Body of pancreas (tissue), 4 donors: ENCODE data around the gene CDH2. TPM values are rescaled to one million over a fixed set of nuclear protein-coding genes. Genes with fewer than 3 reads are reported as not detected.
A peak's percentile ranks its signal among the peaks of the same experiment; 100 is the strongest.

ENCODE experiments used
- ATAC-seq: fragments of 150-250 bp; one replicate; pipeline ENCODE4 v1.9.1; 2016
- DNase-seq, 4 donors: peaks; one replicate each; pipeline ENCODE4 v3.0.0-alpha.2; 2019
- H3K27ac ChIP-seq, 4 donors: fragments of 200-600 bp; sonication (generic); 1 replicate in 3 of 4; 2 replicates in 1 of 4; pipeline versions ENCODE4 v1.5.1 to v1.6.1; 2016 to 2019; ENCODE audit warnings: mild to moderate bottlenecking in 1 of 4, mixed read lengths in 1 of 4, moderate library complexity in 1 of 4
- H3K27me3 ChIP-seq, 2 donors: fragments of 200-600 bp; sonication (generic); one replicate each; pipeline ENCODE4 v1.6.0; 2016; ENCODE audit warnings: mild to moderate bottlenecking in 1 of 2
- H3K36me3 ChIP-seq, 2 donors: fragments of 200-600 bp; sonication (generic); replicated peaks in 1 of 2; 2 replicates each; pipeline ENCODE4 v1.5.1; 2016; ENCODE audit warnings: low read depth in 2 of 2; ENCODE audit not compliant: insufficient read depth in 1 of 2
- H3K4me1 ChIP-seq: fragments of 200-600 bp; sonication (generic); one replicate; pipeline ENCODE4 v1.6.0; 2016
- H3K4me3 ChIP-seq, 2 donors: fragments of 200-600 bp; sonication (generic); 1 replicate in 1 of 2; 2 replicates in 1 of 2; pipeline ENCODE4 v1.5.1; 2016 to 2019
- H3K9me3 ChIP-seq, 3 donors: fragments of 200-600 bp; sonication (generic); 1 replicate in 2 of 3; 2 replicates in 1 of 3; pipeline ENCODE4 v1.5.1; 2016
- CTCF ChIP-seq, 7 experiments: fragments of 450-650 bp in 4 of 7; fragments of 200-600 bp in 3 of 7; sonication (generic) in 3 of 7; IDR thresholded peaks; one replicate each; pipeline ENCODE4 v1.5.1; 2016 to 2019; ENCODE audit warnings: antibody characterized with exemption in 7 of 7
- POLR2A ChIP-seq, 3 donors: fragments of 450-650 bp; IDR thresholded peaks; one replicate each; pipeline ENCODE4 v1.6.1; 2016; ENCODE audit warnings: antibody characterized with exemption in 3 of 3, mild to moderate bottlenecking in 2 of 3
- WGBS, 2 donors: methylation state at CpG; one replicate each; pipeline ENCODE4 v1.1.5; 2017; 5-methylcytosine and 5-hydroxymethylcytosine counted together
- intact Hi-C: fragments of 100-400 bp; cut with DNase I; formaldehyde crosslinking; loops from one replicate; pipeline ENCODE4 v1.15.1; 2023
- total RNA-seq, 2 donors: library from RNA; depleted of rRNA; stranded (reverse); fragments of >200 nt; gene quantifications; one replicate each; pipeline ENCODE4 v1.1.0, GENCODE V29; 2016

The CDH2 gene
- total RNA-seq, 2 donors from 2014 or later, result 0.33 to 0.78 TPM

- no peak overlapping the region for H3K4me3 ChIP-seq
- no peaks in the 10 kb centered on the region for H3K27me3 ChIP-seq
- peaks cover 5% of the 10 kb centered on the region for H3K4me1 ChIP-seq
- H3K36me3 ChIP-seq, result no peaks in the 10 kb centered on the region
- no peak overlapping the region for H3K27ac ChIP-seq
- no peaks in the 10 kb centered on the region for H3K9me3 ChIP-seq
- no peak for ATAC-seq
- intact Hi-C loops, result no loop called here
- DNase-seq, result no peak
- TF ChIP-seq POLR2A (IDR thresholded peaks at IDR 0.05) (no peak), CTCF (IDR thresholded peaks at IDR 0.05) (no peak)
Observed at GRCh38 chr18:28018351-28018750, 158.6 kb downstream of the CDH2 start.

- Histone ChIP-seq H3K4me1 (peaks cover 5% of the 10 kb centered on the region), H3K4me3 (no peak overlapping the region), H3K27ac (no peak overlapping the region), H3K9me3 (no peaks in the 10 kb centered on the region), H3K27me3 (no peaks in the 10 kb centered on the region), H3K36me3 (no peaks in the 10 kb centered on the region)
- TF ChIP-seq POLR2A (IDR thresholded peaks at IDR 0.05) (no peak), CTCF (IDR thresholded peaks at IDR 0.05) (no peak)
- WGBS, 2 donors, result 45 to 56% methylated on average over 3 of the region's 3 CpGs
- ATAC-seq, result no peak
- intact Hi-C loops, result no loop called here
- no peak for DNase-seq
Observed at GRCh38 chr18:28015671-28016070, 161.3 kb downstream of the CDH2 start.

GRCh38 chr18:28013066-28013465, 163.9 kb downstream of the CDH2 start:
- Histone ChIP-seq H3K27me3 (no peaks in the 10 kb centered on the region), H3K4me3 (no peak overlapping the region), H3K4me1 (no peaks in the 10 kb centered on the region), H3K27ac (no peak overlapping the region), H3K9me3 (no peaks in the 10 kb centered on the region), H3K36me3 (no peaks in the 10 kb centered on the region)
- intact Hi-C loops, result no loop called here
- WGBS, 2 donors, result 26% methylated on average over 1 of the region's 1 CpG
- ATAC-seq (no peak), DNase-seq (no peak)
- TF ChIP-seq POLR2A (IDR thresholded peaks at IDR 0.05) (no peak), CTCF (IDR thresholded peaks at IDR 0.05) (peak in 2 of 7 experiments; percentile 12)

- no peaks in the 10 kb centered on the region for H3K36me3 ChIP-seq
- DNase-seq (no peak), ATAC-seq (no peak)
- no peak overlapping the region for H3K4me3 ChIP-seq
- H3K9me3 ChIP-seq, result no peaks in the 10 kb centered on the region
- no peaks in the 10 kb centered on the region for H3K4me1 ChIP-seq
- intact Hi-C loops, result no loop called here
- no peak overlapping the region for H3K27ac ChIP-seq
- H3K27me3 ChIP-seq, result no peaks in the 10 kb centered on the region
- TF ChIP-seq POLR2A (IDR thresholded peaks at IDR 0.05), result no peak
- TF ChIP-seq CTCF (IDR thresholded peaks at IDR 0.05), result no peak
Observed at GRCh38 chr18:28012336-28012735, 164.6 kb downstream of the CDH2 start.

GRCh38 chr18:28009589-28009988, 167.3 kb downstream of the CDH2 start:
- TF ChIP-seq CTCF (IDR thresholded peaks at IDR 0.05), result no peak
- TF ChIP-seq POLR2A (IDR thresholded peaks at IDR 0.05), result no peak
- H3K36me3 ChIP-seq, result no peaks in the 10 kb centered on the region
- no peak overlapping the region for H3K4me3 ChIP-seq
- H3K9me3 ChIP-seq, result no peaks in the 10 kb centered on the region
- WGBS, 2 donors, result 43 to 53% methylated on average over 6 of the region's 6 CpGs
- ATAC-seq (no peak), DNase-seq (no peak)
- H3K4me1 ChIP-seq, result no peaks in the 10 kb centered on the region
- intact Hi-C loops, result no loop called here
- no peaks in the 10 kb centered on the region for H3K27me3 ChIP-seq
- no peak overlapping the region for H3K27ac ChIP-seq
